ENCODE data around the gene NNT. TPM values are rescaled to one million over a fixed set of nuclear protein-coding genes. Genes with fewer than 3 reads are reported as not detected.

Gene NNT
- total RNA-seq, 1 donor from 2014 or later = 40.3 TPM

- H3K4me1 ChIP-seq = peaks cover 13% of the 10 kb centered on the region
- no peaks in the 10 kb centered on the region for H3K27me3 ChIP-seq
- intact Hi-C loops (cut with DNase I) = no loop called here
- DNase-seq (ENCODE audit: extremely low spot score in 2 of 2) = no peak
- no peaks in the 10 kb centered on the region for H3K9me3 ChIP-seq
- H3K27ac ChIP-seq = no peak overlapping the region
- TF ChIP-seq CTCF (IDR thresholded peaks at IDR 0.05) = no peak
- TF ChIP-seq POLR2A (IDR thresholded peaks at IDR 0.05) = no peak
- TF ChIP-seq POLR2AphosphoS5 (IDR thresholded peaks at IDR 0.05; ENCODE audit: insufficient read depth in 1 of 2, low read depth in 1 of 2) = no peak
- peaks cover 0 to 38% of the 10 kb centered on the region in 2 donors for H3K36me3 ChIP-seq
- H3K4me3 ChIP-seq = no peak overlapping the region
Observed at GRCh38 chr5:43647789-43648188, 44.8 kb downstream of the NNT start.

GRCh38 chr5:43648499-43649124, 45.6 kb downstream of the NNT start:
- Histone ChIP-seq H3K27ac (peak overlapping the region; percentile 45), H3K4me1 (peaks cover 13% of the 10 kb centered on the region), H3K27me3 (no peaks in the 10 kb centered on the region), H3K9me3 (no peaks in the 10 kb centered on the region), H3K4me3 (no peak overlapping the region), H3K36me3 (peaks cover 0 to 42% of the 10 kb centered on the region in 2 donors)
- TF ChIP-seq POLR2AphosphoS5 (IDR thresholded peaks at IDR 0.05; ENCODE audit: insufficient read depth in 1 of 2, low read depth in 1 of 2) = no peak
- intact Hi-C loops (cut with DNase I) = no loop called here
- DNase-seq (ENCODE audit: extremely low spot score in 2 of 2) = no peak

- no peak for DNase-seq (ENCODE audit: extremely low spot score in 2 of 2)
- intact Hi-C loops (cut with DNase I) = no loop called here
- peak overlapping the region; percentile 45 for H3K27ac ChIP-seq
- H3K27me3 ChIP-seq = no peaks in the 10 kb centered on the region
- TF ChIP-seq POLR2AphosphoS5 (IDR thresholded peaks at IDR 0.05; ENCODE audit: insufficient read depth in 1 of 2, low read depth in 1 of 2) (no peak), CTCF (IDR thresholded peaks at IDR 0.05) (no peak), POLR2A (IDR thresholded peaks at IDR 0.05) (no peak)
- no peaks in the 10 kb centered on the region for H3K9me3 ChIP-seq
- peaks cover 0 to 40% of the 10 kb centered on the region in 2 donors for H3K36me3 ChIP-seq
- no peak overlapping the region for H3K4me3 ChIP-seq
- peaks cover 13% of the 10 kb centered on the region for H3K4me1 ChIP-seq
Observed at GRCh38 chr5:43649256-43649655, 46.3 kb downstream of the NNT start.

- H3K4me1 ChIP-seq = peaks cover 12% of the 10 kb centered on the region
- H3K4me3 ChIP-seq = no peak overlapping the region
- H3K36me3 ChIP-seq = peaks cover 0 to 31% of the 10 kb centered on the region in 2 donors
- no peak for TF ChIP-seq CTCF (IDR thresholded peaks at IDR 0.05)
- no peak for TF ChIP-seq POLR2A (IDR thresholded peaks at IDR 0.05)
- no peak for TF ChIP-seq POLR2AphosphoS5 (IDR thresholded peaks at IDR 0.05; ENCODE audit: insufficient read depth in 1 of 2, low read depth in 1 of 2)
- no peaks in the 10 kb centered on the region for H3K9me3 ChIP-seq
- H3K27ac ChIP-seq = no peak overlapping the region
- no peak for DNase-seq (ENCODE audit: extremely low spot score in 2 of 2)
- intact Hi-C loops (cut with DNase I) = no loop called here
- H3K27me3 ChIP-seq = no peaks in the 10 kb centered on the region
Observed at GRCh38 chr5:43652537-43653302, 49.7 kb downstream of the NNT start.

GRCh38 chr5:43658509-43658908, 55.5 kb downstream of the NNT start:
- TF ChIP-seq CTCF (IDR thresholded peaks at IDR 0.05) (no peak), POLR2AphosphoS5 (IDR thresholded peaks at IDR 0.05; ENCODE audit: insufficient read depth in 1 of 2, low read depth in 1 of 2) (no peak), POLR2A (IDR thresholded peaks at IDR 0.05) (no peak)
- no peaks in the 10 kb centered on the region for H3K36me3 ChIP-seq
- H3K27me3 ChIP-seq = no peaks in the 10 kb centered on the region
- H3K4me3 ChIP-seq = no peak overlapping the region
- H3K9me3 ChIP-seq = no peaks in the 10 kb centered on the region
- no peaks in the 10 kb centered on the region for H3K4me1 ChIP-seq
- H3K27ac ChIP-seq = peak overlapping the region; percentile 16
- DNase-seq (ENCODE audit: extremely low spot score in 2 of 2) = no peak
- intact Hi-C loops (cut with DNase I) = no loop called here
